Neural cell (in vitro differentiated cells): ENCODE measurements around the gene PTPRD.

Source experiments
- CTCF ChIP-seq: fragments of 450-650 bp; IDR thresholded peaks from 2 replicates; pipeline ENCODE4 v1.5.1; 2014; ENCODE audit warnings: antibody characterized with exemption, mild to moderate bottlenecking, moderate library complexity; ENCODE audit not compliant: poor library complexity, severe bottlenecking
- EP300 ChIP-seq: fragments of 450-650 bp; conservative IDR thresholded peaks from 2 replicates; pipeline ENCODE4 v1.6.1; 2014; ENCODE audit warnings: antibody characterized with exemption, mild to moderate bottlenecking, moderate library complexity; ENCODE audit not compliant: poor library complexity, severe bottlenecking
- POLR2AphosphoS5 ChIP-seq: IDR thresholded peaks from 2 replicates; pipeline ENCODE4 v1.6.1; 2012
- REST ChIP-seq: IDR thresholded peaks from 2 replicates; pipeline ENCODE4 v1.6.1; 2012; ENCODE audit warnings: borderline replicate concordance
- TAF1 ChIP-seq: IDR thresholded peaks from 2 replicates; pipeline ENCODE4 v1.6.1; 2012; ENCODE audit warnings: low read depth

- no peak for TF ChIP-seq CTCF
- no peak for TF ChIP-seq REST
- no peak for TF ChIP-seq POLR2AphosphoS5
- no peak for TF ChIP-seq EP300
- no peak for TF ChIP-seq TAF1
Observed at GRCh38 chr9:8395022-8395421, 2217.8 kb downstream of the PTPRD start.
